GM23338 (cell line): ENCODE results near the gene PKD2L2.

Experiments
- ETS1 ChIP-seq: IDR thresholded peaks from 2 replicates; pipeline ENCODE4 v1.6.1; 2016; ENCODE audit warnings: antibody characterized with exemption
- EZH2 ChIP-seq: fragments of 200-600 bp; sonication (generic); IDR thresholded peaks from one replicate; pipeline ENCODE4 v1.8.0; 2017; ENCODE audit warnings: antibody characterized with exemption, mild to moderate bottlenecking, low read depth; ENCODE audit not compliant: unreplicated experiment
- ZNF331 ChIP-seq: fragments of 250-450 bp; sonication (Bioruptor Pico); IDR thresholded peaks from 2 replicates; pipeline ENCODE4 v1.5.0; 2020; ENCODE audit warnings: low read depth, mild to moderate bottlenecking, moderate library complexity
- TF ChIP-seq, protein P1 (sequence below), 2 experiments: fragments of 200-600 bp in 1 of 2; sonication (generic) in 1 of 2; conservative IDR thresholded peaks; 2 replicates each; pipeline versions ENCODE4 v1.5.1 to v1.6.1; 2016 to 2017; ENCODE audit warnings: antibody characterized with exemption in 2 of 2, low read depth in 2 of 2, mild to moderate bottlenecking in 2 of 2, moderate library complexity in 1 of 2

GRCh38 chr5:137847687-137848086 lies 41.6 kb upstream of the PKD2L2 start:
- no peak for TF ChIP-seq EZH2
- TF ChIP-seq, protein P1, sequence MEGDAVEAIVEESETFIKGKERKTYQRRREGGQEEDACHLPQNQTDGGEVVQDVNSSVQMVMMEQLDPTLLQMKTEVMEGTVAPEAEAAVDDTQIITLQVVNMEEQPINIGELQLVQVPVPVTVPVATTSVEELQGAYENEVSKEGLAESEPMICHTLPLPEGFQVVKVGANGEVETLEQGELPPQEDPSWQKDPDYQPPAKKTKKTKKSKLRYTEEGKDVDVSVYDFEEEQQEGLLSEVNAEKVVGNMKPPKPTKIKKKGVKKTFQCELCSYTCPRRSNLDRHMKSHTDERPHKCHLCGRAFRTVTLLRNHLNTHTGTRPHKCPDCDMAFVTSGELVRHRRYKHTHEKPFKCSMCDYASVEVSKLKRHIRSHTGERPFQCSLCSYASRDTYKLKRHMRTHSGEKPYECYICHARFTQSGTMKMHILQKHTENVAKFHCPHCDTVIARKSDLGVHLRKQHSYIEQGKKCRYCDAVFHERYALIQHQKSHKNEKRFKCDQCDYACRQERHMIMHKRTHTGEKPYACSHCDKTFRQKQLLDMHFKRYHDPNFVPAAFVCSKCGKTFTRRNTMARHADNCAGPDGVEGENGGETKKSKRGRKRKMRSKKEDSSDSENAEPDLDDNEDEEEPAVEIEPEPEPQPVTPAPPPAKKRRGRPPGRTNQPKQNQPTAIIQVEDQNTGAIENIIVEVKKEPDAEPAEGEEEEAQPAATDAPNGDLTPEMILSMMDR (conservative IDR thresholded peaks at IDR 0.05; ENCODE audit: low read depth in 2 of 2), result no peak
- TF ChIP-seq ETS1, result no peak
- no peak for TF ChIP-seq ZNF331 (CRISPR knock-in tag)
